Right lobe of liver (tissue), 4 donors: ENCODE data around the gene SLX4IP.

Source experiments
- POLR2A ChIP-seq: fragments of 450-650 bp; IDR thresholded peaks from one replicate; pipeline ENCODE4 v1.6.1; 2017; ENCODE audit warnings: antibody characterized with exemption, mild to moderate bottlenecking
- TF ChIP-seq, protein P1 (sequence below), 4 donors: fragments of 200-600 bp in 3 of 4; fragments of 450-650 bp in 1 of 4; IDR thresholded peaks; one replicate each; pipeline versions ENCODE4 v1.5.1 to v1.8.0; 2016 to 2022; ENCODE audit warnings: antibody characterized with exemption in 4 of 4, mild to moderate bottlenecking in 2 of 4
- donor health status: DM: no; HTN: no; CAD: no.
- donor health status: DM: no; HTN: no; CAD: no.
- donor health status: DM: no; HTN: yes; CAD: no.

- TF ChIP-seq, protein P1, sequence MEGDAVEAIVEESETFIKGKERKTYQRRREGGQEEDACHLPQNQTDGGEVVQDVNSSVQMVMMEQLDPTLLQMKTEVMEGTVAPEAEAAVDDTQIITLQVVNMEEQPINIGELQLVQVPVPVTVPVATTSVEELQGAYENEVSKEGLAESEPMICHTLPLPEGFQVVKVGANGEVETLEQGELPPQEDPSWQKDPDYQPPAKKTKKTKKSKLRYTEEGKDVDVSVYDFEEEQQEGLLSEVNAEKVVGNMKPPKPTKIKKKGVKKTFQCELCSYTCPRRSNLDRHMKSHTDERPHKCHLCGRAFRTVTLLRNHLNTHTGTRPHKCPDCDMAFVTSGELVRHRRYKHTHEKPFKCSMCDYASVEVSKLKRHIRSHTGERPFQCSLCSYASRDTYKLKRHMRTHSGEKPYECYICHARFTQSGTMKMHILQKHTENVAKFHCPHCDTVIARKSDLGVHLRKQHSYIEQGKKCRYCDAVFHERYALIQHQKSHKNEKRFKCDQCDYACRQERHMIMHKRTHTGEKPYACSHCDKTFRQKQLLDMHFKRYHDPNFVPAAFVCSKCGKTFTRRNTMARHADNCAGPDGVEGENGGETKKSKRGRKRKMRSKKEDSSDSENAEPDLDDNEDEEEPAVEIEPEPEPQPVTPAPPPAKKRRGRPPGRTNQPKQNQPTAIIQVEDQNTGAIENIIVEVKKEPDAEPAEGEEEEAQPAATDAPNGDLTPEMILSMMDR (IDR thresholded peaks at IDR 0.05) = no peak
- no peak for TF ChIP-seq POLR2A
These were observed 18.1 kb downstream of the SLX4IP start for GRCh38 chr20:10453241-10453640.
